HepG2 (cell line): ENCODE measurements around the gene EGLN2. TPM values are rescaled to one million over a fixed set of nuclear protein-coding genes. Genes with fewer than 3 reads are reported as not detected.

Experiments
- GPN1 ChIP-seq: sonication (generic); formaldehyde crosslinking; IDR thresholded peaks from 2 replicates; pipeline ENCODE4 v1.5.1; 2020; ENCODE audit warnings: missing genetic modification reagents, borderline replicate concordance
- HDAC1 ChIP-seq: sonication (generic); formaldehyde crosslinking; IDR thresholded peaks from 2 replicates; pipeline ENCODE4 v1.5.1; 2020; ENCODE audit warnings: mild to moderate bottlenecking, missing genetic modification reagents
- KAT7 ChIP-seq: IDR thresholded peaks from 2 replicates; pipeline ENCODE4 v1.6.1; 2018; ENCODE audit warnings: borderline replicate concordance, missing compliant biosample characterization
- KDM4B ChIP-seq: sonication (generic); formaldehyde crosslinking; IDR thresholded peaks from 2 replicates; pipeline ENCODE4 v1.4.0; 2020; ENCODE audit warnings: missing genetic modification reagents
- MBNL3 ChIP-seq: fragments of 250-450 bp; sonication (Bioruptor Pico); conservative IDR thresholded peaks from 2 replicates; pipeline ENCODE4 v1.8.0; 2022; ENCODE audit warnings: mild to moderate bottlenecking, inconsistent platforms
- RBFOX2 ChIP-seq: fragments of 200-400 bp; formaldehyde crosslinking; IDR thresholded peaks from 2 replicates; pipeline ENCODE4 v1.6.1; 2017; ENCODE audit warnings: low read depth, mild to moderate bottlenecking, low read length
- RERE ChIP-seq: IDR thresholded peaks from 2 replicates; pipeline ENCODE4 v1.6.1; 2016; ENCODE audit warnings: low read depth, missing genetic modification reagents, missing compliant biosample characterization
- SRF ChIP-seq: IDR thresholded peaks from 2 replicates; pipeline ENCODE4 v1.6.1; 2011; ENCODE audit warnings: mild to moderate bottlenecking, low read depth, low read length, moderate library complexity
- TMF1 ChIP-seq: sonication (generic); formaldehyde crosslinking; IDR thresholded peaks from 2 replicates; pipeline ENCODE4 v1.8.1; 2022; ENCODE audit warnings: low read depth, missing genetic modification reagents
- ZBTB42 ChIP-seq: sonication (generic); formaldehyde crosslinking; IDR thresholded peaks from 2 replicates; pipeline ENCODE4 v1.5.0; 2020; ENCODE audit warnings: mild to moderate bottlenecking, missing genetic modification reagents
- ZBTB43 ChIP-seq: sonication (generic); formaldehyde crosslinking; conservative IDR thresholded peaks from 2 replicates; pipeline ENCODE4 v1.4.0; 2020; ENCODE audit warnings: missing genetic modification reagents
- ZNF337 ChIP-seq: sonication (generic); formaldehyde crosslinking; IDR thresholded peaks from 2 replicates; pipeline ENCODE4 v1.5.1; 2020; ENCODE audit warnings: missing genetic modification reagents, low read depth, mild to moderate bottlenecking, borderline replicate concordance
- ZNF580 ChIP-seq: IDR thresholded peaks from 2 replicates; pipeline ENCODE4 v1.6.1; 2016; ENCODE audit warnings: low read depth, borderline replicate concordance
- ZNF792 ChIP-seq: IDR thresholded peaks from 2 replicates; pipeline ENCODE4 v1.6.1; 2016
- polyA plus RNA-seq, 8 experiments: library from polyadenylated mRNA; depleted of rRNA in 3 of 8; stranded (reverse) in 7 of 8; unstranded in 1 of 8; fragments of >200 nt; fragmentation: Illumina TruSeq in 4 of 8; extraction: Trizol in 4 of 8; gene quantifications; 2 replicates each; pipeline versions ENCODE4 v1.2.1 to v1.2.3, GENCODE V29; 2011 to 2016; ENCODE audit warnings: low read depth in 4 of 8, missing spikeins in 1 of 8, mixed read lengths in 1 of 8; ENCODE audit not compliant: insufficient read depth in 1 of 8
- total RNA-seq, 5 experiments: library from RNA; depleted of rRNA; stranded (reverse); fragments of >200 nt; fragmentation: Illumina TruSeq; extraction: Trizol; gene quantifications; 2 replicates each; pipeline ENCODE4 v1.2.3, GENCODE V29; 2016; ENCODE audit warnings: low read depth in 1 of 5
- TF ChIP-seq, protein P1 (sequence below): sonication (generic); formaldehyde crosslinking; IDR thresholded peaks from 2 replicates; pipeline ENCODE4 v1.4.0; 2020; ENCODE audit warnings: missing genetic modification reagents
- TF ChIP-seq, protein P2 (sequence below): sonication (generic); formaldehyde crosslinking; IDR thresholded peaks from 2 replicates; pipeline ENCODE4 v1.4.0; 2020; ENCODE audit warnings: missing genetic modification reagents
- TF ChIP-seq, protein P3 (sequence below): sonication (generic); formaldehyde crosslinking; IDR thresholded peaks from 2 replicates; pipeline ENCODE4 v1.4.0; 2020; ENCODE audit warnings: missing genetic modification reagents

Gene EGLN2
- total and polyA plus RNA-seq, 2 of the 13 experiments (the other 11 are each of a cell fraction or from before 2014, with no cell fraction given) = 16.5 to 40.8 TPM

GRCh38 chr19:40750874-40751537 lies 48.0 kb upstream of the EGLN2 start, which contains the start of gene SNRPA (continued):
- TF ChIP-seq ZNF337 (CRISPR knock-in tag) = no peak
- TF ChIP-seq TMF1 (CRISPR knock-in tag) = peak; percentile 87
- TF ChIP-seq, protein P1, sequence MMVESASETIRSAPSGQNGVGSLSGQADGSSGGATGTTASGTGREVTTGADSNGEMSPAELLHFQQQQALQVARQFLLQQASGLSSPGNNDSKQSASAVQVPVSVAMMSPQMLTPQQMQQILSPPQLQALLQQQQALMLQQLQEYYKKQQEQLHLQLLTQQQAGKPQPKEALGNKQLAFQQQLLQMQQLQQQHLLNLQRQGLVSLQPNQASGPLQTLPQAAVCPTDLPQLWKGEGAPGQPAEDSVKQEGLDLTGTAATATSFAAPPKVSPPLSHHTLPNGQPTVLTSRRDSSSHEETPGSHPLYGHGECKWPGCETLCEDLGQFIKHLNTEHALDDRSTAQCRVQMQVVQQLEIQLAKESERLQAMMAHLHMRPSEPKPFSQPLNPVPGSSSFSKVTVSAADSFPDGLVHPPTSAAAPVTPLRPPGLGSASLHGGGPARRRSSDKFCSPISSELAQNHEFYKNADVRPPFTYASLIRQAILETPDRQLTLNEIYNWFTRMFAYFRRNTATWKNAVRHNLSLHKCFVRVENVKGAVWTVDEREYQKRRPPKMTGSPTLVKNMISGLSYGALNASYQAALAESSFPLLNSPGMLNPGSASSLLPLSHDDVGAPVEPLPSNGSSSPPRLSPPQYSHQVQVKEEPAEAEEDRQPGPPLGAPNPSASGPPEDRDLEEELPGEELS (CRISPR knock-in tag) = no peak
- no peak for TF ChIP-seq MBNL3 (CRISPR knock-in tag)
- TF ChIP-seq RBFOX2 = peak; percentile 86
- no peak for TF ChIP-seq SRF
- TF ChIP-seq KDM4B (CRISPR knock-in tag) = no peak
- TF ChIP-seq ZBTB42 = no peak
- peak; percentile 26; the same call in 1 of the 2 replicates for TF ChIP-seq KAT7 (CRISPR knock-in tag)
- TF ChIP-seq, protein P2, sequence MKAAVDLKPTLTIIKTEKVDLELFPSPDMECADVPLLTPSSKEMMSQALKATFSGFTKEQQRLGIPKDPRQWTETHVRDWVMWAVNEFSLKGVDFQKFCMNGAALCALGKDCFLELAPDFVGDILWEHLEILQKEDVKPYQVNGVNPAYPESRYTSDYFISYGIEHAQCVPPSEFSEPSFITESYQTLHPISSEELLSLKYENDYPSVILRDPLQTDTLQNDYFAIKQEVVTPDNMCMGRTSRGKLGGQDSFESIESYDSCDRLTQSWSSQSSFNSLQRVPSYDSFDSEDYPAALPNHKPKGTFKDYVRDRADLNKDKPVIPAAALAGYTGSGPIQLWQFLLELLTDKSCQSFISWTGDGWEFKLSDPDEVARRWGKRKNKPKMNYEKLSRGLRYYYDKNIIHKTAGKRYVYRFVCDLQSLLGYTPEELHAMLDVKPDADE = peak; percentile 76; the same call in 1 of the 2 replicates
- TF ChIP-seq, protein P3, sequence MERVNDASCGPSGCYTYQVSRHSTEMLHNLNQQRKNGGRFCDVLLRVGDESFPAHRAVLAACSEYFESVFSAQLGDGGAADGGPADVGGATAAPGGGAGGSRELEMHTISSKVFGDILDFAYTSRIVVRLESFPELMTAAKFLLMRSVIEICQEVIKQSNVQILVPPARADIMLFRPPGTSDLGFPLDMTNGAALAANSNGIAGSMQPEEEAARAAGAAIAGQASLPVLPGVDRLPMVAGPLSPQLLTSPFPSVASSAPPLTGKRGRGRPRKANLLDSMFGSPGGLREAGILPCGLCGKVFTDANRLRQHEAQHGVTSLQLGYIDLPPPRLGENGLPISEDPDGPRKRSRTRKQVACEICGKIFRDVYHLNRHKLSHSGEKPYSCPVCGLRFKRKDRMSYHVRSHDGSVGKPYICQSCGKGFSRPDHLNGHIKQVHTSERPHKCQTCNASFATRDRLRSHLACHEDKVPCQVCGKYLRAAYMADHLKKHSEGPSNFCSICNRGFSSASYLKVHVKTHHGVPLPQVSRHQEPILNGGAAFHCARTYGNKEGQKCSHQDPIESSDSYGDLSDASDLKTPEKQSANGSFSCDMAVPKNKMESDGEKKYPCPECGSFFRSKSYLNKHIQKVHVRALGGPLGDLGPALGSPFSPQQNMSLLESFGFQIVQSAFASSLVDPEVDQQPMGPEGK (CRISPR knock-in tag) = no peak; the same call in 1 of the 2 replicates
- TF ChIP-seq RERE (CRISPR knock-in tag) = no peak
- no peak; the same call in 1 of the 2 replicates for TF ChIP-seq ZBTB43 (CRISPR knock-in tag)
- 0 out of 2 replicates have a peak, but pooled peaks have one; percentile 27 for TF ChIP-seq ZNF580 (CRISPR knock-in tag)
- TF ChIP-seq HDAC1 (CRISPR knock-in tag) = peak; percentile 50
- no peak for TF ChIP-seq ZNF792 (CRISPR knock-in tag)
- TF ChIP-seq GPN1 = no peak
